Measurements from ENCODE around the gene FOXP1. TPM values are rescaled to one million over a fixed set of nuclear protein-coding genes. Genes with fewer than 3 reads are reported as not detected.
"Not testable (repeated sequence)": the region's sequence is repeated elsewhere in the genome, so short reads cannot be mapped to it uniquely, and the experiment has no call there.

Gene FOXP1
- total RNA-seq, 1 donor from 2014 or later = 27.3 TPM

DNA sequence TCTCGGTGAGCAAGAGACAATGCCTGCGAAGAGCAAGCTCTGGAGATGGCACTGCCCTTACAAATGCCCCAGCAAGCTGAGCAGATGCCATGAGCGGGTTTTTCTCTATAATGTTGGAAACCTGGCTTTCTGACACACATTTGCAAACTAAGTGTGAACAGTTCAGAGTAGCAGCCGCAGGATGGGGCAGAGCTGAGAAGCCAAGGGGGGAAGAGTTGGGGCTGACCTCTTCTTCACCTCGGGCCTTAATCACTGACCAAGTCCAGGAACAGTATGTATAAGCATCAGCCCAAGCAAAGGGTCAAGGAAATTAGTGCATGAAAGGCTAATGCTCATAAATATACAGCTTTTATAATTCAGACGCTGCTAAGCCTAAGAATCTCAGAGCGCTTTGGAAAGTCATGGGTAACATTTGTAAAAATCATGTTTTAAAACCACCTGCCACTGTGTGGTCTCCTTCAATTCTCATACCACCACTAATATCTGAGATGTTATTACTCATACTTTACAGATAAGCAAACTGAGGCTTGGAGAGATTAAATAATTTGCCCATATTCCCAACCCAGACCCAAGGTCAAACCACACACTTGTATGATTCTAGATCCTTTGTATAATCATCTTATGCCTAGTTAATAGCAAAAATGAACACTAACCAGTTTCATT is 603.4 kb downstream of the FOXP1 start:
- H3K4me1 ChIP-seq = peaks cover 45% of the 10 kb centered on the region
- Mint-ChIP-seq H3K9me3 (no peaks in the 10 kb centered on the region), H3K27me3 (ENCODE audit: insufficient read depth, low read depth) (no peaks in the 10 kb centered on the region), H3K4me3 (no peak overlapping the region), H3K27ac (no peak overlapping the region), H3K36me3 (peaks cover 20% of the 10 kb centered on the region), H3K4me1 (peaks cover 39% of the 10 kb centered on the region)
- no peaks in the 10 kb centered on the region for H3K27me3 ChIP-seq
- H3K9me3 ChIP-seq (ENCODE audit: low read depth) = no peaks in the 10 kb centered on the region
- H2AFZ ChIP-seq (replicated peaks) = no peak overlapping the region
- H3K36me3 ChIP-seq = peaks cover 12% of the 10 kb centered on the region
- TF ChIP-seq EZH2phosphoT487 (IDR thresholded peaks at IDR 0.05) = no peak
- no peak for TF ChIP-seq EZH2 (IDR thresholded peaks at IDR 0.05)
- TF ChIP-seq, protein P1, sequence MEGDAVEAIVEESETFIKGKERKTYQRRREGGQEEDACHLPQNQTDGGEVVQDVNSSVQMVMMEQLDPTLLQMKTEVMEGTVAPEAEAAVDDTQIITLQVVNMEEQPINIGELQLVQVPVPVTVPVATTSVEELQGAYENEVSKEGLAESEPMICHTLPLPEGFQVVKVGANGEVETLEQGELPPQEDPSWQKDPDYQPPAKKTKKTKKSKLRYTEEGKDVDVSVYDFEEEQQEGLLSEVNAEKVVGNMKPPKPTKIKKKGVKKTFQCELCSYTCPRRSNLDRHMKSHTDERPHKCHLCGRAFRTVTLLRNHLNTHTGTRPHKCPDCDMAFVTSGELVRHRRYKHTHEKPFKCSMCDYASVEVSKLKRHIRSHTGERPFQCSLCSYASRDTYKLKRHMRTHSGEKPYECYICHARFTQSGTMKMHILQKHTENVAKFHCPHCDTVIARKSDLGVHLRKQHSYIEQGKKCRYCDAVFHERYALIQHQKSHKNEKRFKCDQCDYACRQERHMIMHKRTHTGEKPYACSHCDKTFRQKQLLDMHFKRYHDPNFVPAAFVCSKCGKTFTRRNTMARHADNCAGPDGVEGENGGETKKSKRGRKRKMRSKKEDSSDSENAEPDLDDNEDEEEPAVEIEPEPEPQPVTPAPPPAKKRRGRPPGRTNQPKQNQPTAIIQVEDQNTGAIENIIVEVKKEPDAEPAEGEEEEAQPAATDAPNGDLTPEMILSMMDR (IDR thresholded peaks at IDR 0.05) = no peak
- peaks cover 4% of the 10 kb centered on the region for H4K20me1 ChIP-seq (ENCODE audit: low read depth)
- H3K4me2 ChIP-seq = no peak overlapping the region
- H3K79me2 ChIP-seq (ENCODE audit: low read depth) = no peaks in the 10 kb centered on the region
- H3K4me3 ChIP-seq = no peak overlapping the region
- H3K9ac ChIP-seq = no peak overlapping the region
- no peak overlapping the region for H3K27ac ChIP-seq
- no peak for DNase-seq (ENCODE audit: low spot score)
- H3F3A ChIP-seq (ENCODE audit: low read depth) = peaks cover 20% of the 10 kb centered on the region

DNA sequence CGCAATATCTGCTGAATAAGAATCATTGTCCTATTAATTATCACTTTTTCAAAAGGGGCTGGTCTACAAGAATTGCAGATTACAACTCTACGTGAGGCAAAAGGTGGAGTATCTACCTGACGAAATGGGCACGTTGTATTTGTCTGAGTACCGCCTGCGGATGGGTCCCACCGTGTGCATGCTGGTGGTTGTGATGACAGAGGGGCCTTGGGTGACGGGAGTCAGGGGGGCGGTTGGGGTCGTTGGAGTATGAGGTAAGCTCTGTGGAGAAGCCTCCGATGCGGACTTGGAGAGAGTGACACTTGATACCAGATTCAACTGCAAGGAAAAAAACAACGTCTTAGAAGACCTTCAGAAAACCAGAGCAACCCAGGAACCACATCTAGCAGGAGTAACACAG is 605.8 kb downstream of the FOXP1 start:
- peaks cover 33% of the 10 kb centered on the region for H3K4me1 Mint-ChIP-seq
- Histone ChIP-seq H3K4me1 (peaks cover 33% of the 10 kb centered on the region), H2AFZ (replicated peaks) (no peak overlapping the region), H3K36me3 (peaks cover 12% of the 10 kb centered on the region), H3K4me3 (no peak overlapping the region), H3K4me2 (no peak overlapping the region), H3K9me3 (ENCODE audit: low read depth) (no peaks in the 10 kb centered on the region), H3K79me2 (ENCODE audit: low read depth) (no peaks in the 10 kb centered on the region), H3K9ac (no peak overlapping the region), H3F3A (ENCODE audit: low read depth) (peaks cover 15% of the 10 kb centered on the region), H3K27me3 (no peaks in the 10 kb centered on the region), H3K27ac (no peak overlapping the region), H4K20me1 (ENCODE audit: low read depth) (peaks cover 4% of the 10 kb centered on the region)
- no peak for DNase-seq (ENCODE audit: low spot score)
- H3K4me3 Mint-ChIP-seq = no peak overlapping the region
- H3K27ac Mint-ChIP-seq = no peak overlapping the region
- peaks cover 27% of the 10 kb centered on the region for H3K36me3 Mint-ChIP-seq
- H3K27me3 Mint-ChIP-seq (ENCODE audit: insufficient read depth, low read depth) = no peaks in the 10 kb centered on the region
- H3K9me3 Mint-ChIP-seq = no peaks in the 10 kb centered on the region
- no peak for TF ChIP-seq EZH2 (IDR thresholded peaks at IDR 0.05)
- TF ChIP-seq, protein P1 (IDR thresholded peaks at IDR 0.05) = no peak
- no peak for TF ChIP-seq EZH2phosphoT487 (IDR thresholded peaks at IDR 0.05)

DNA sequence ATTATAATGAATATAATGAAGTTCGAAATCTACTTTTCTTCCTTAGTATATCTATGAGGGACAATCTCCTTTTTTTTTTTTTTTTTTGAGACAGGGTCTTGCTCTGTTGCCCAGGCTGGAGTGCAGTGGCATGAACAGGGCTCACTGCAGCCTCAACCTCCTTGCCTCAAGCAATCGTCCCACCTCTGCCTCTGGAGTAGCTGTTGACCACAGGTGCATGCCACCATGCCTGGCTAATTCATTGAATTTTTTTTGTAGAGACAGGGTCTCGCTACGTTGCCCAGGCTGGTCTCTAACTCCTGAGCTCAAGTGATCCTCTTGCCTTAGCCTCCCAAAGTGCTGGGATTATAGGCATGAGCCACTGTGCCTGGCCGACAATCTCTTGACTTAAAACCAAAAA is 607.5 kb downstream of the FOXP1 start:
- peaks cover 27% of the 10 kb centered on the region for H3K4me1 ChIP-seq
- H3K4me3 ChIP-seq; H3K4me3 Mint-ChIP-seq; H3K9me3 Mint-ChIP-seq; H3K4me2 ChIP-seq; H3K9me3 ChIP-seq (ENCODE audit: low read depth); H4K20me1 ChIP-seq (ENCODE audit: low read depth); H3K27me3 ChIP-seq; H3K79me2 ChIP-seq (ENCODE audit: low read depth); H3K27me3 Mint-ChIP-seq (ENCODE audit: insufficient read depth, low read depth); H3K27ac ChIP-seq; H3K9ac ChIP-seq; H2AFZ ChIP-seq (replicated peaks); H3K27ac Mint-ChIP-seq; H3F3A ChIP-seq (ENCODE audit: low read depth); DNase-seq (ENCODE audit: low spot score): not testable (repeated sequence)
- H3K36me3 ChIP-seq = peaks cover 12% of the 10 kb centered on the region
- Mint-ChIP-seq H3K4me1 (peaks cover 28% of the 10 kb centered on the region), H3K36me3 (peaks cover 40% of the 10 kb centered on the region)

DNA sequence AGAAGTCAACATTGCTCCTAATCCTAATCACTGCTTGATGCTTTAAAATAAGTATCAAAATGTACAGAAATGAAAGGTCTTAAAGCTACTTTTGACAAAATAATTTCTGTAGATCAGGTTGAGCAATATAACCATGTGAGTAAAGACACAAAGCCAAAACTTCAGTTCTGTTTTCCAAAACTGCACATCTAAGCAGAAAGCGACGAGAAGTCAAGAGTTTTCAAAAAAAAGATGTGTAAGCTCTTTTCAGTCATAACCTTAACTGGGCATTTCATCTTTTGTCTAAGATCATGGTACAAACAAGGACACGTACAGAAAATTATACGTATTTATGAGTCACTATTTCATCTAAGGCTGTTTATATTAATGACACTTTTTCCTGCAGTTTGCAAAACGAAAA is 608.8 kb downstream of the FOXP1 start:
- no peak overlapping the region for H2AFZ ChIP-seq (replicated peaks)
- no peaks in the 10 kb centered on the region for H3K9me3 ChIP-seq (ENCODE audit: low read depth)
- no peaks in the 10 kb centered on the region for H3K79me2 ChIP-seq (ENCODE audit: low read depth)
- peaks cover 27% of the 10 kb centered on the region for H3K4me1 Mint-ChIP-seq
- no peaks in the 10 kb centered on the region for H3F3A ChIP-seq (ENCODE audit: low read depth)
- no peaks in the 10 kb centered on the region for H3K9me3 Mint-ChIP-seq
- H3K9ac ChIP-seq = no peak overlapping the region
- TF ChIP-seq, protein P1 (IDR thresholded peaks at IDR 0.05) = no peak
- TF ChIP-seq EZH2 (IDR thresholded peaks at IDR 0.05) = no peak
- TF ChIP-seq EZH2phosphoT487 (IDR thresholded peaks at IDR 0.05) = no peak
- H3K4me3 Mint-ChIP-seq = no peak overlapping the region
- no peak overlapping the region for H3K4me3 ChIP-seq
- H4K20me1 ChIP-seq (ENCODE audit: low read depth) = peaks cover under 1% of the 10 kb centered on the region
- no peaks in the 10 kb centered on the region for H3K27me3 Mint-ChIP-seq (ENCODE audit: insufficient read depth, low read depth)
- no peak overlapping the region for H3K4me2 ChIP-seq
- no peak overlapping the region for H3K27ac ChIP-seq
- H3K36me3 ChIP-seq = peaks cover 12% of the 10 kb centered on the region
- no peak overlapping the region for H3K27ac Mint-ChIP-seq
- H3K36me3 Mint-ChIP-seq = peaks cover 46% of the 10 kb centered on the region
- no peaks in the 10 kb centered on the region for H3K27me3 ChIP-seq
- peaks cover 27% of the 10 kb centered on the region for H3K4me1 ChIP-seq
- DNase-seq (ENCODE audit: low spot score) = no peak

Measured in neural progenitor cell (in vitro differentiated cells).